ENCODE results near the gene OR2A14.

- TF ChIP-seq TCF4 (CRISPR knock-in tag; IDR thresholded peaks at IDR 0.05; ENCODE audit: borderline replicate concordance), result no peak
- TF ChIP-seq CSRNP3 (CRISPR knock-in tag; IDR thresholded peaks at IDR 0.05), result no peak
- no peak for TF ChIP-seq PPARA (CRISPR knock-in tag; IDR thresholded peaks at IDR 0.05; ENCODE audit: borderline replicate concordance)
- no peak for TF ChIP-seq PATZ1 (CRISPR knock-in tag; IDR thresholded peaks at IDR 0.05; ENCODE audit: borderline replicate concordance)
- TF ChIP-seq ZNF8 (CRISPR knock-in tag; IDR thresholded peaks at IDR 0.05), result no peak
- no peak for TF ChIP-seq CREB5 (CRISPR knock-in tag; IDR thresholded peaks at IDR 0.05; ENCODE audit: low read depth)
- no peak for TF ChIP-seq SNAI2 (CRISPR knock-in tag; IDR thresholded peaks at IDR 0.05)
Measured at GRCh38 chr7:144127714-144128334, 4.8 kb downstream of the OR2A14 start.
